HepG2 (cell line): ENCODE measurements around the gene ABHD17A. TPM values are rescaled to one million over a fixed set of nuclear protein-coding genes. Genes with fewer than 3 reads are reported as not detected.

Source experiments
- ATF7-NPFF ChIP-seq: sonication (generic); formaldehyde crosslinking; IDR thresholded peaks from 2 replicates; pipeline ENCODE4 v1.8.1; 2023; ENCODE audit warnings: mild to moderate bottlenecking, low read depth, missing genetic modification reagents, moderate library complexity
- CSRNP1 ChIP-seq: sonication (generic); formaldehyde crosslinking; IDR thresholded peaks from 2 replicates; pipeline ENCODE4 v1.8.1; 2023; ENCODE audit warnings: mild to moderate bottlenecking, missing genetic modification reagents
- CTCF ChIP-seq: sonication (generic); formaldehyde crosslinking; IDR thresholded peaks from 2 replicates; pipeline ENCODE4 v1.5.0; 2020; ENCODE audit warnings: mild to moderate bottlenecking, missing genetic modification reagents, moderate library complexity
- FOSL2 ChIP-seq: sonication (generic); formaldehyde crosslinking; IDR thresholded peaks from 2 replicates; pipeline ENCODE4 v1.4.0; 2020; ENCODE audit warnings: missing genetic modification reagents
- FOXJ3 ChIP-seq: sonication (generic); formaldehyde crosslinking; IDR thresholded peaks from 2 replicates; pipeline ENCODE4 v1.4.0; 2020; ENCODE audit warnings: missing genetic modification reagents, mild to moderate bottlenecking, borderline replicate concordance
- GABPB1 ChIP-seq: IDR thresholded peaks from 2 replicates; pipeline ENCODE4 v1.6.1; 2016; ENCODE audit warnings: mild to moderate bottlenecking, missing genetic modification reagents, moderate library complexity, missing compliant biosample characterization
- HMGXB4 ChIP-seq, 2 experiments: sonication (generic) in 1 of 2; formaldehyde crosslinking in 1 of 2; IDR thresholded peaks; 2 replicates each; pipeline versions ENCODE4 v1.4.0 to v1.6.1; 2018 to 2020; ENCODE audit warnings: missing genetic modification reagents in 2 of 2, borderline replicate concordance in 1 of 2, low read depth in 1 of 2, mild to moderate bottlenecking in 1 of 2, missing biosample characterization in 1 of 2
- HNRNPLL ChIP-seq: fragments of 200-400 bp; formaldehyde crosslinking; IDR thresholded peaks from 2 replicates; pipeline ENCODE4 v1.6.1; 2017; ENCODE audit warnings: mild to moderate bottlenecking, low read depth, low read length; ENCODE audit not compliant: poor library complexity, severe bottlenecking
- IKZF1 ChIP-seq: fragments of 450-650 bp; IDR thresholded peaks from 2 replicates; pipeline ENCODE4 v1.7.1; 2016
- KDM2A ChIP-seq: sonication (generic); formaldehyde crosslinking; IDR thresholded peaks from 2 replicates; pipeline ENCODE4 v1.4.0; 2020; ENCODE audit warnings: low read depth, missing genetic modification reagents, borderline replicate concordance
- RAD51 ChIP-seq: fragments of 450-650 bp; IDR thresholded peaks from 2 replicates; pipeline ENCODE4 v1.6.1; 2016; ENCODE audit warnings: borderline replicate concordance
- RXRA ChIP-seq: sonication (generic); formaldehyde crosslinking; IDR thresholded peaks from 2 replicates; pipeline ENCODE4 v1.5.1; 2020; ENCODE audit warnings: missing genetic modification reagents
- ZNF160 ChIP-seq: sonication (generic); formaldehyde crosslinking; IDR thresholded peaks from 2 replicates; pipeline ENCODE4 v1.8.0; 2022; ENCODE audit warnings: mild to moderate bottlenecking, inconsistent platforms, missing genetic modification reagents
- ZNF207 ChIP-seq: fragments of 450-650 bp; IDR thresholded peaks from 2 replicates; pipeline ENCODE4 v1.6.1; 2016; ENCODE audit warnings: antibody characterized with exemption, borderline replicate concordance
- ZNF230 ChIP-seq: sonication (generic); formaldehyde crosslinking; IDR thresholded peaks from 2 replicates; pipeline ENCODE4 v1.4.0; 2020; ENCODE audit warnings: mild to moderate bottlenecking, missing genetic modification reagents
- ZNF350 ChIP-seq: sonication (generic); formaldehyde crosslinking; IDR thresholded peaks from 2 replicates; pipeline ENCODE4 v1.4.0; 2020; ENCODE audit warnings: mild to moderate bottlenecking, low read depth, missing genetic modification reagents, borderline replicate concordance
- ZNF687 ChIP-seq: sonication (generic); formaldehyde crosslinking; IDR thresholded peaks from 2 replicates; pipeline ENCODE4 v1.5.1; 2020; ENCODE audit warnings: mild to moderate bottlenecking, missing genetic modification reagents, moderate library complexity
- ZNF768 ChIP-seq: sonication (generic); formaldehyde crosslinking; IDR thresholded peaks from 2 replicates; pipeline ENCODE4 v1.4.0; 2020; ENCODE audit warnings: missing genetic modification reagents
- ZNF782 ChIP-seq: sonication (generic); formaldehyde crosslinking; IDR thresholded peaks from 2 replicates; pipeline ENCODE4 v1.4.0; 2020; ENCODE audit warnings: missing genetic modification reagents, mild to moderate bottlenecking, borderline replicate concordance
- polyA plus RNA-seq, 8 experiments: library from polyadenylated mRNA; depleted of rRNA in 3 of 8; stranded (reverse) in 7 of 8; unstranded in 1 of 8; fragments of >200 nt; fragmentation: Illumina TruSeq in 4 of 8; extraction: Trizol in 4 of 8; gene quantifications; 2 replicates each; pipeline versions ENCODE4 v1.2.1 to v1.2.3, GENCODE V29; 2011 to 2016; ENCODE audit warnings: low read depth in 4 of 8, missing spikeins in 1 of 8, mixed read lengths in 1 of 8; ENCODE audit not compliant: insufficient read depth in 1 of 8
- total RNA-seq, 5 experiments: library from RNA; depleted of rRNA; stranded (reverse); fragments of >200 nt; fragmentation: Illumina TruSeq; extraction: Trizol; gene quantifications; 2 replicates each; pipeline ENCODE4 v1.2.3, GENCODE V29; 2016; ENCODE audit warnings: low read depth in 1 of 5

ABHD17A gene
- total and polyA plus RNA-seq, 2 of the 13 experiments (the other 11 are each of a cell fraction or from before 2014, with no cell fraction given) = 27.7 to 40.8 TPM

- peak; percentile 75 for TF ChIP-seq ZNF687
- 0 out of 2 replicates have a peak, but pooled peaks have one; percentile 15 for TF ChIP-seq ZNF782 (CRISPR knock-in tag)
- TF ChIP-seq KDM2A (CRISPR knock-in tag) = peak; percentile 67; the same call in 1 of the 2 replicates
- no peak for TF ChIP-seq FOXJ3 (CRISPR knock-in tag)
- 0 out of 2 replicates have a peak, but pooled peaks have one; percentile 5 for TF ChIP-seq FOSL2
- TF ChIP-seq ZNF207 = peak; percentile 84; the same call in 1 of the 2 replicates
- TF ChIP-seq GABPB1 (CRISPR knock-in tag) = peak; percentile 75
- 0 out of 2 replicates have a peak, but pooled peaks have one; percentile 48 for TF ChIP-seq ZNF160
- peak; percentile 93 for TF ChIP-seq CTCF (CRISPR knock-in tag)
- peak; percentile 47 to 81; a peak in 3 of 4 replicates for TF ChIP-seq HMGXB4 (CRISPR knock-in tag; IDR thresholded peaks at IDR 0.05; ENCODE audit: borderline replicate concordance in 1 of 2, low read depth in 1 of 2)
- no peak for TF ChIP-seq ZNF230 (CRISPR knock-in tag)
- TF ChIP-seq ZNF768 (CRISPR knock-in tag) = peak; percentile 23; the same call in 1 of the 2 replicates
- 0 out of 2 replicates have a peak, but pooled peaks have one; percentile 17 for TF ChIP-seq ZNF350 (CRISPR knock-in tag)
- TF ChIP-seq RXRA = peak; percentile 76
- peak; percentile 34 for TF ChIP-seq HNRNPLL
- no peak for TF ChIP-seq IKZF1
- TF ChIP-seq ATF7-NPFF (CRISPR knock-in tag) = 0 out of 2 replicates have a peak, but pooled peaks have one; percentile 29
- TF ChIP-seq CSRNP1 (CRISPR knock-in tag) = peak; percentile 36; the same call in 1 of the 2 replicates
- peak; percentile 97 for TF ChIP-seq RAD51
These were observed 31.8 kb downstream of the ABHD17A start (continued) for GRCh38 chr19:1853295-1854038.
